Measurements from ENCODE around the gene KCNJ10.

GRCh38 chr1:160117300-160117699 is 47.3 kb upstream of the KCNJ10 start:
- TF ChIP-seq SIN3A (IDR thresholded peaks at IDR 0.05; ENCODE audit: borderline replicate concordance, insufficient read depth, low read length), result no peak
- no peak for TF ChIP-seq POLR2AphosphoS5 (IDR thresholded peaks at IDR 0.05; ENCODE audit: low read depth, low read length)
- TF ChIP-seq TAF1 (IDR thresholded peaks at IDR 0.05; ENCODE audit: borderline replicate concordance, insufficient read depth, low read length), result no peak
- no peak for TF ChIP-seq REST (IDR thresholded peaks at IDR 0.05; ENCODE audit: insufficient read depth in 1 of 2, low read depth in 2 of 2, low read length in 2 of 2)

Measured in PFSK-1 (cell line).